ENCODE data around the gene SND1.

Gene SND1

GRCh38 chr7:128068785-128069184, 416.8 kb downstream of the SND1 start:
- no peak for DNase-seq (ENCODE audit: low read depth in 3 of 3)

- no peak for DNase-seq (ENCODE audit: low read depth in 3 of 3)
Observed at GRCh38 chr7:128069373-128070364, 417.7 kb downstream of the SND1 start.

DNA sequence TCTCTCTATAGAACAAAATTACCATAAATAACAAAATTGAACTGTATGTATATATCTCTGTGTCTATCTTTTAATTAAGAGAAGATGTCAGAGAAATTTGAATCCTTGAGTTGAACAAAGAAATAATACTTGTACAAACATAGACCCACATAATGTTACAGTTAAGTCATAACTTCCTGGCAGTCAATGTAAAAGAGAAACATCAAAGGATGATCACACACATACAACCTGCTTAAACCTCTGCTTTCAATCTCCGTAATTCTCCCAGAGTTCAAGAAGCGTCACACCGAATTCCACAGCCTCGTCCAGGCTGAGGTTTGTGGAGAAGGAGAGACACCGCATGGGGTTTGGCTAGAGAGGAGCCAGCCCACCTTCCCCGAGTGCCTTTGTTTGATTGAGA, 419.4 kb downstream of the SND1 start:
- DNase-seq (ENCODE audit: low read depth in 3 of 3): no peak

DNA sequence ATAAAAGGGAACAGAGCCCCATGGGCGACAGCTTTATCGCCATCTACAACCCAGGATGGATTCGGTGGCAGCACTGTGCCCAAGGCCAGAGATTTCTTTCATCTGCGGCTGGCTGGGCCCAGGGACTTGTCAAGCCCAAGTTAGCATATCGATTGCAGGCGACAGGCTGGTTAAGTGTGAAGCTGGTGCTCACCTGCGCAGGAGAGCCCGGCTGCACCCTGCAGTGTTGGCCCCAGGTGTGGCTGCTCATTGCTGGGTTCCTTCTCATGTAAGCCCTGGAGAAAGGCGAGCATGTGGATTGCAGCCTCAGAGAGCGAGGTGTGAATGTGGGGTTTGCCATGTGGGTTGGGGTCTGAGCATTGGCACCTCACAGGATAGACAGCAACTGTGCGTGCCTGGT, 419.8 kb downstream of the SND1 start:
- DNase-seq (ENCODE audit: low read depth in 3 of 3): no peak

- no peak for DNase-seq (ENCODE audit: low read depth in 3 of 3)
Observed at GRCh38 chr7:128073671-128074310, 421.8 kb downstream of the SND1 start.

- DNase-seq (ENCODE audit: low read depth in 3 of 3): no peak
Observed at GRCh38 chr7:128074336-128074735, 422.3 kb downstream of the SND1 start.

GRCh38 chr7:128074736-128075135, 422.7 kb downstream of the SND1 start:
- DNase-seq (ENCODE audit: low read depth in 3 of 3): no peak

DNA sequence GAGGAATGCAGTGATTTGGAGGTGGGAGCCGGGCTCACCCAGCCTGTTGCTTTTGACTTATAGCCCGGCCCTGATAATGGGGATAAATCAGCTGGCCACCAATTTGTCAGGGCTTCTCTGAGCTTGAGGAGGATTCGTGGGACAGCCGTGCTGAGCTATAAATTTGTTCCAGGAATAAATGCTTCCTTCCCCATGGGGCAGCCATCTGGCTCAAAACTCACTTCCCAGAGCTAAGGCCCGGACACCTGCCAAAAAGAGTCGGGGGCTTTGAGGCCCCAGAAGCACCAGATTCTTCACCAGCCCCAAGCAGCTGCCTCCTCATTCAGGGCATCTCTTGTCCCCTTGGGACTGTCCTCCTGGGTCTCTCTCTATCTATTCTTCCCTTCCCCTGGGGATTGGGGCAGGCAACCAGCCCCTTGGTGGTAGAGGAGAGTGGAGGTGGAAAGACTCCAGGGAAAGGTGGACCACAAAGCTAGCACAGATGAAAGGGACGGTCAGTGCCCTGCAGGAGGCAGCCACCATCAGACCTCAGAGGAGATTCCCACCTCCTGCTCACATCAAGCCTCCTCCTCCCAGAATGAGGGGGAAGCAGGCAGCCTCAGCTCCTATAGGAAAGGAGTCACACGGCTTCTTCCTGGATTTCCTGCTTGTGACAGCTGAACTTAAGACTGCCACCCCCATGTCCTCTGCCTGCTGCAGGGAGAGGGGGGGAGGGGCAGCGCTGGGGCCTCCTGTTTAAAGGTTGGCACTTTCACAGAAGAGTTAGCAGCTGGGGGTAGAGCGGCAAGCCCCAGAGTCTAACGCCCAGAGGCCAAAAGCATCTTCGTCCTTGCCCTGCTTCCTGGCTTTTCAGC, 423.5 kb downstream of the SND1 start:
- no peak for DNase-seq (ENCODE audit: low read depth in 3 of 3)

DNA sequence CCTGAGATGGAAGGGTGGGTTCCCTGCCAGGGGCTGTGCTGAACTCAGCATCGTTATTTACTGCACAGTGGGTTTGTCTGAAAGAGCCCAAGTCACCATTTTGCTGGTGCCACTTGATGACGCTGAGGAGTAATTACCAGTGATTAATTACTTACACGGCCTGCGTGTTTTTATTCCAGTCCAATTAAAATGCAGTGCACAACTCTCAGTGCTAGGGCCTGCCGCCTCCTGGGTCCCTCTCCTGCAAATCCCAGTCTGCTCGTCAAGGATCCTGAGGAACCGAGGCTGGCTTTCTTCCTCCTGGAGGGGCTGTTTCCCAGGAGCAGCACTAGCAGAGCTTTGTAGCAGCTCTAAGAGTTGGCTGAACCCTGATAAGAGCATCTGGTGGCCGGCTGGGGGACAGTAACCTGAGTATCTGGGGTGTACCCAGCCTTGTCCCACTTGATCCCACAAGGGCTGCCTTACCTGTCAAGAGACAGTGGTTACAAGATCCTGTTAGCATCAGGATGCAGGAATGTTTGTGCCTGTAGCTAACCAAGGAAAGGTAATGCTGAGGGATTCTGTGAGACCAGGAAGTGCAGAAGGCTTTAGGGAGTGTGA, 424.3 kb downstream of the SND1 start:
- DNase-seq (ENCODE audit: low read depth in 3 of 3): no peak

GRCh38 chr7:128076796-128077271, 424.8 kb downstream of the SND1 start:
- DNase-seq (ENCODE audit: low read depth in 3 of 3): no peak

- no peak for DNase-seq (ENCODE audit: low read depth in 3 of 3)
Observed at GRCh38 chr7:128078309-128078708, 426.3 kb downstream of the SND1 start.

- no peak for DNase-seq (ENCODE audit: low read depth in 3 of 3)
Observed at GRCh38 chr7:128080169-128080568, 428.2 kb downstream of the SND1 start.

DNA sequence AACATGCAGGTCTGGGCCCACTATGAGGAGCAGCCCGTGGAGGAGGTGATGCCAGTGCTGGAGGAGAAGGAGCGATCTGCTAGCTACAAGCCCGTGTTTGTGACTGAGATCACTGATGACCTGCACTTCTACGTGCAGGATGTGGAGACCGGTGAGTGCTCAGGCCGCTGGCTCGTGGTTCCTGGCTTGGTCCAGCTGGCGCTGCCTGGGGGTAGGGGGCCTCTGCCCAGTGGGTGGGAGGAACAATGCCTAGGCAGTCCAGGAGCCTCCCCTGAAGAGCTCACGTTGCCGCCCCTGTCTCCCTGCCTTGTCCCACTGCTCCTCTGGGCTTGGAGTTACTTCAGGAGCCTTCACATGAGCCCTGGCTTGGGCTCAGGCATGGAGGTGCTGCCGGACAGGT, 429.4 kb downstream of the SND1 start:
- DNase-seq (ENCODE audit: low read depth in 3 of 3): no peak

- DNase-seq (ENCODE audit: low read depth in 3 of 3): no peak
Observed at GRCh38 chr7:128081808-128082207, 429.8 kb downstream of the SND1 start.

- DNase-seq (ENCODE audit: low read depth in 3 of 3): no peak
Observed at GRCh38 chr7:128082431-128082830, 430.4 kb downstream of the SND1 start.

DNA sequence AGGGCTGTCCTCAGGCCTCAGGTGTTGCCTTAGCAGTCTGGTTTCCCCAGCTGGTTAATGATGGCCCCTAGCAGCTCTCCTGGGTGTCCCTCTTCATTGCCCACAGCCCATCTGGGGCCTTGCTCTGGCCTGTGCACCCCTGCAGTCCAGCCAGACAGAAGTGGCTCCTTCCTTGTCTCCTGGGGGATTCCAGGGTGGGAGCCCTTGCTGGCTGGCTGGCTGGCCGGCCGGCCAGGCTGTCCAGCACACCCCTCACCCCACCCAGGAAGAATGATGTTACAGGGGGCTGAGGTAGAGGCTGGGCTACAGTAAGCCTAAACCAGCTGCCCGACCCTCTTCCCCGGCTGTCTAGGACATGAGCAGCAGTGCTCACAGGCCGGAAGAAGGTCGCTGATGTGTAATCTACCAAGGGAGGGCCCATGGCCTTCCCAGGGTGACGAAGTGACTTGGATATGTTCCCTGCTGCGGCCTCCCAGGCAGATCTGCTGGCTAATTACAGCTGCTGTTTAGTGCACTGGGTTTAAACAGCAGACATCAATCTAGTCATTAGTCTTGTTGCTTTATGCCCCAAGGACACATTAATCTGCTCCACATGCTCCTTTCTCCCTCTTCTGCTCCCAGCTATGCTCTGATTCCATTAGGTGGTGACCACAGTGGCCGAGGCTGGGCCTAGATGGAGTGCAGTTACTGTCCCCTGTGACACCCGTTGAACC, 433.1 kb downstream of the SND1 start:
- no peak for DNase-seq (ENCODE audit: low read depth in 3 of 3)

DNA sequence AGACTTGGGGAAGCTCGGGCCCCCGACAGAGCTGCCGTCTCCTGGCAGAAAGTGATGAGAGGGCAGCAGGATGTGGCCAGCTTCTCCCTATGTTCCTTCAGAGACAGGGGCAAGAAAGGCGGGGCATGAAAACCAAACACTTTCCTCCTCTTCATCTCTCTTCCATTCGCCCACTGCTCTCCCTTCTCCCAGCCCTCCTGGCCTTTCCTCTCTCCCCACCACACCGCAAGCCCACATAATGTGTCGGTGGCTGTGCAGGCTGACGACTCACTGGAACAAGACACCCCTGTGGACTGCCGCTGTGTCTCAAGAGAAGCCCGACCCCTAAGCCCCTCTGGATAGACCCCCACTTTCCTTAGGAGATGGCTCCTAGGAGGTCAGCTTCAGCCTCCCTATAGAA, 438.5 kb downstream of the SND1 start:
- no peak for DNase-seq (ENCODE audit: low read depth in 3 of 3)

DNA sequence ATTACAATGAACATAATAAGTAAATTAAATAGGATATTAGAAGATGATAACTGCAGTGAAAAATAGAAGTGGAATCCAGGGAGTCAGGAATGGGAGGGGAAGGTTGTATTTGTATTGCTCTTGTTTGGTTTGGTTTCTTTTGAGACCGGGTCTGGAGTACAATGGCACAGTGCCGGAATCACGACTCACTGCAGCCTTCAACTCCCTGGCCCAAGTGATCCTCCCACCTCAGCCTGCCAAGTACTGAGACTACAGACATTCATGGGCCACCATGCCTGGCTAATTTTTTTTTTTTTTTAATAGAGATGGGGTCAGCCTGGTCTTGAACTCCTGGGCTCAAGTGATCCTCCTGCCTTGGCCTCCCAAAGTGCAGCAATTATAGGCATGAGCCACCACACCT, 439.1 kb downstream of the SND1 start:
- no peak for DNase-seq (ENCODE audit: low read depth in 3 of 3)

- DNase-seq (ENCODE audit: low read depth in 3 of 3): no peak
Observed at GRCh38 chr7:128092221-128092620, 440.2 kb downstream of the SND1 start.

- DNase-seq (ENCODE audit: low read depth in 3 of 3): no peak
Observed at GRCh38 chr7:128093614-128094570, 441.9 kb downstream of the SND1 start.
